Neural cell (in vitro differentiated cells): Measurements from ENCODE around the gene GALNT14.

Experiments used
- EP300 ChIP-seq: fragments of 450-650 bp; conservative IDR thresholded peaks from 2 replicates; pipeline ENCODE4 v1.6.1; 2014; ENCODE audit warnings: antibody characterized with exemption, mild to moderate bottlenecking, moderate library complexity; ENCODE audit not compliant: poor library complexity, severe bottlenecking
- EZH2 ChIP-seq: fragments of 200-600, 300-800 bp; shearing (Covaris generic), sonication (generic); IDR thresholded peaks from 2 replicates; pipeline ENCODE4 v1.6.1; 2014; ENCODE audit warnings: antibody characterized with exemption, low read length, borderline replicate concordance, mild to moderate bottlenecking; ENCODE audit not compliant: insufficient read depth, poor library complexity, severe bottlenecking
- MXI1 ChIP-seq: fragments of 450-650 bp; conservative IDR thresholded peaks from 2 replicates; pipeline ENCODE4 v1.6.1; 2014; ENCODE audit warnings: antibody characterized with exemption, mild to moderate bottlenecking; ENCODE audit not compliant: poor library complexity, severe bottlenecking
- POLR2AphosphoS5 ChIP-seq: IDR thresholded peaks from 2 replicates; pipeline ENCODE4 v1.6.1; 2012
- SMC3 ChIP-seq: fragments of 450-650 bp; conservative IDR thresholded peaks from 2 replicates; pipeline ENCODE4 v1.6.1; 2014; ENCODE audit warnings: antibody characterized with exemption, mild to moderate bottlenecking, moderate library complexity; ENCODE audit not compliant: poor library complexity
- TAF1 ChIP-seq: IDR thresholded peaks from 2 replicates; pipeline ENCODE4 v1.6.1; 2012; ENCODE audit warnings: low read depth
- TF ChIP-seq, protein P1 (sequence below): fragments of 450-650 bp; IDR thresholded peaks from 2 replicates; pipeline ENCODE4 v1.5.1; 2014; ENCODE audit warnings: antibody characterized with exemption, mild to moderate bottlenecking, moderate library complexity; ENCODE audit not compliant: poor library complexity, severe bottlenecking
- TF ChIP-seq, protein P2 (sequence below): IDR thresholded peaks from 2 replicates; pipeline ENCODE4 v1.6.1; 2012; ENCODE audit warnings: borderline replicate concordance

- TF ChIP-seq, protein P1, sequence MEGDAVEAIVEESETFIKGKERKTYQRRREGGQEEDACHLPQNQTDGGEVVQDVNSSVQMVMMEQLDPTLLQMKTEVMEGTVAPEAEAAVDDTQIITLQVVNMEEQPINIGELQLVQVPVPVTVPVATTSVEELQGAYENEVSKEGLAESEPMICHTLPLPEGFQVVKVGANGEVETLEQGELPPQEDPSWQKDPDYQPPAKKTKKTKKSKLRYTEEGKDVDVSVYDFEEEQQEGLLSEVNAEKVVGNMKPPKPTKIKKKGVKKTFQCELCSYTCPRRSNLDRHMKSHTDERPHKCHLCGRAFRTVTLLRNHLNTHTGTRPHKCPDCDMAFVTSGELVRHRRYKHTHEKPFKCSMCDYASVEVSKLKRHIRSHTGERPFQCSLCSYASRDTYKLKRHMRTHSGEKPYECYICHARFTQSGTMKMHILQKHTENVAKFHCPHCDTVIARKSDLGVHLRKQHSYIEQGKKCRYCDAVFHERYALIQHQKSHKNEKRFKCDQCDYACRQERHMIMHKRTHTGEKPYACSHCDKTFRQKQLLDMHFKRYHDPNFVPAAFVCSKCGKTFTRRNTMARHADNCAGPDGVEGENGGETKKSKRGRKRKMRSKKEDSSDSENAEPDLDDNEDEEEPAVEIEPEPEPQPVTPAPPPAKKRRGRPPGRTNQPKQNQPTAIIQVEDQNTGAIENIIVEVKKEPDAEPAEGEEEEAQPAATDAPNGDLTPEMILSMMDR: no peak
- no peak for TF ChIP-seq POLR2AphosphoS5
- TF ChIP-seq, protein P2, sequence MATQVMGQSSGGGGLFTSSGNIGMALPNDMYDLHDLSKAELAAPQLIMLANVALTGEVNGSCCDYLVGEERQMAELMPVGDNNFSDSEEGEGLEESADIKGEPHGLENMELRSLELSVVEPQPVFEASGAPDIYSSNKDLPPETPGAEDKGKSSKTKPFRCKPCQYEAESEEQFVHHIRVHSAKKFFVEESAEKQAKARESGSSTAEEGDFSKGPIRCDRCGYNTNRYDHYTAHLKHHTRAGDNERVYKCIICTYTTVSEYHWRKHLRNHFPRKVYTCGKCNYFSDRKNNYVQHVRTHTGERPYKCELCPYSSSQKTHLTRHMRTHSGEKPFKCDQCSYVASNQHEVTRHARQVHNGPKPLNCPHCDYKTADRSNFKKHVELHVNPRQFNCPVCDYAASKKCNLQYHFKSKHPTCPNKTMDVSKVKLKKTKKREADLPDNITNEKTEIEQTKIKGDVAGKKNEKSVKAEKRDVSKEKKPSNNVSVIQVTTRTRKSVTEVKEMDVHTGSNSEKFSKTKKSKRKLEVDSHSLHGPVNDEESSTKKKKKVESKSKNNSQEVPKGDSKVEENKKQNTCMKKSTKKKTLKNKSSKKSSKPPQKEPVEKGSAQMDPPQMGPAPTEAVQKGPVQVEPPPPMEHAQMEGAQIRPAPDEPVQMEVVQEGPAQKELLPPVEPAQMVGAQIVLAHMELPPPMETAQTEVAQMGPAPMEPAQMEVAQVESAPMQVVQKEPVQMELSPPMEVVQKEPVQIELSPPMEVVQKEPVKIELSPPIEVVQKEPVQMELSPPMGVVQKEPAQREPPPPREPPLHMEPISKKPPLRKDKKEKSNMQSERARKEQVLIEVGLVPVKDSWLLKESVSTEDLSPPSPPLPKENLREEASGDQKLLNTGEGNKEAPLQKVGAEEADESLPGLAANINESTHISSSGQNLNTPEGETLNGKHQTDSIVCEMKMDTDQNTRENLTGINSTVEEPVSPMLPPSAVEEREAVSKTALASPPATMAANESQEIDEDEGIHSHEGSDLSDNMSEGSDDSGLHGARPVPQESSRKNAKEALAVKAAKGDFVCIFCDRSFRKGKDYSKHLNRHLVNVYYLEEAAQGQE: no peak
- no peak for TF ChIP-seq EZH2
- TF ChIP-seq MXI1: no peak
- no peak for TF ChIP-seq TAF1
- TF ChIP-seq SMC3: no peak
- no peak for TF ChIP-seq EP300
Measured at GRCh38 chr2:31082002-31082401, 56.2 kb downstream of the GALNT14 start.
